NCI-H82 (cell line): ENCODE measurements around the gene USB1.

Experiments
- DNase-seq: peaks from one replicate; lab custom pipeline; 2025; lab: John Stamatoyannopoulos, UW

Gene USB1

DNA sequence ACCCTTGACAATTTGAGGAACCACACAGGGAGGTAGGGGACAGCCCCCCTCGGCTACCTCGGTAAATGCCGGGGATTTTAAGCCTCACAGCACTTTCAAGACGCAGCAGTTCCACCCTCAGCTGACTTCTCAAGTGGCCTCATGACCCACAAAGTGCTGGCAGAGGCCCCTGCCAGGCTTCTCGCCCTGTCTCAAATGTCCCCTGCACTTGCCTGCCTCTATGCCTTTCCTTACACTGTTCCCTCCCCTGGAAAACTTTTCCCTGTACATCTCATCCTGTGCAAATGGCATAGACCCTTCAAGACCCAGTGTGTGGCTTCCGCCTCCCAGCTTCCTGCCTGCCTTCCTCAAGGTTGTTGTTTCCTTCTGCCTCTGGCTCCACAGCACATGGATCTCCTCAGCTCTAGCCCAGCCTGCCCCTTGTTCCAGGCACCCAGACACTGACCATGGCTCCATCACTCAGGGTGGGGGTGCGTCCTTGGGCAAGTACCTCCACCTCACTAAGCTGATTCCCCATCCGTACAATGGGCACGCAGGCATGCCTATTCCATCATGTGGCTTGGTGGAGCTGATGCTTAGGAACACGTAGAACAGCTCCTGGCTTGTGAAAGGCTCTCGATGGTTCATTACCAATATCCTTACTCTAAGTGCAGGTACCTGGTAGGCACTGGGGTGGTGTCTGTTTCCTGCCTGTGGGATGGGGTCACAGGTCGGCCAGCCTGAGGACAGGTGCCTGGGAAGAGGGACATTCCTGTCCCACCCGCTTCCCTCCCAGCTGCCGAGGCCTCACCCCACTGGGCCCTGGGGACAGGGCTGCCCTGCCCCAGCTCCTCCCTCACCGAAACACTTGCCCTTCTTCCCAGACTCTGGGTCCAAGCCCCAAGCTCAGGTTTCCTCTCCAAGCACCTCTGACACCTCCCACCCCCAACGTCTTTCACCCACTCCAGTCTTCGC is 48.3 kb downstream of the USB1 start:
- no peak for DNase-seq

DNA sequence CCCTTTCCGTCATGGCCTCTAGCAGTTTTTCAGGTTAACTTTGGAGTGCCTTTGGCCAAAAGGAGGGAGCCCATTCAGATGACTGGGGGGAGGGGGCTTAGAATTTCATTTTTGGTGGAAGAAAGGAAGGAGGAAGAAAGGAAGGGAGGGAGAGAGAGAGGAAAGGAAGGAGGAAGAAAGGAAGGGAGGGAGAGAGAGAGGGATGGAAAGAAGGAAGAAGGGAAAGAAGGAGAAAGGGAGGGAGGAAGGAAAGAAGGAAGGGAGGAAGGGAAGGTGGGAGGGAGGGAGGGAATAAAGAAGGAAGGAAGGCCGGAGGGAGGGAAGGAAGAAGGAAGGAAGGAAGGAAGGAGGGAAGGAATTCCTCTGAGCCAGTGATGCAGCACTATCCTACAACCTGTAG is 50.1 kb downstream of the USB1 start:
- DNase-seq, result no peak

GRCh38 chr16:58051821-58052603 is 50.8 kb downstream of the USB1 start:
- no peak for DNase-seq

- no peak for DNase-seq
These were observed 52.4 kb downstream of the USB1 start for GRCh38 chr16:58053682-58054005.

DNA sequence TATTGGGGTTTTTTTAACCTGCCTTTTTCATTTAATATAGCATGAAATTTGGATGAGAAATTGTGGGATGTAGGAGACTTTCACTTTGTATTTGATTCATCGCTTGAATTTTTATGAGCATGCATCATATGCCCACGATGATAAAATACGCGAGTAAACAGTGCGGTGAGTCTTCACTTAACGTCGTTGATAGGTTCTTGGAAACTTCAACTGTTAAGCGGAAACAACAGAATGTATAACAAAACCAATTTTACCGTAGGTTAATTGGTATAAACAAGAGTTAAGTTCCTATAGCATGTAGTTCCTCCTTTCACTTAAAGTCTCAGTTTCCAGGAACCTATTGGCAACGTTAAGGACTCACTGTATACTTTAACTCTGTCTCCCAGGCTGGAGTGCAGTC is 53.1 kb downstream of the USB1 start:
- no peak for DNase-seq

- DNase-seq, result no peak
These were observed 55.4 kb downstream of the USB1 start for GRCh38 chr16:58056580-58056979.

DNA sequence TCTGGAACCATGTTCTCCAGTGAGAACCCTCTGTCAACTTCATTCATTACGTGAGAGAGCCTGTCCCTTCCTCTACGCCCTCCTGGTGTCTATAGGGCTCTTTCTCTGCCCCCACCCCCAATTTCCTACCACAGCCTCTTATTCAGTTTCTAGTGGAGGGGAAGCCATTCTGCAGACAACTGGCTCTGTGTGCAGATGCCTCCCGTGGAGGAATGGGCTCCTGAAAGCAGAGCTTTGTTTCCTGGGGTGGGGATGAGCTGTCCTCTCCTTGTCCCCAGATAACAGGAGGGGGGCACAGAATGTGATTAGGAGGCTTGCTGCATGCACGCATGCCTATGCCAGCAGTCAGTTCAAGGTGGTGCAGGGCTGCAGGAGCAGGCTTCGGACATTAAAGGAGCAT is 55.9 kb downstream of the USB1 start:
- DNase-seq, result no peak

DNA sequence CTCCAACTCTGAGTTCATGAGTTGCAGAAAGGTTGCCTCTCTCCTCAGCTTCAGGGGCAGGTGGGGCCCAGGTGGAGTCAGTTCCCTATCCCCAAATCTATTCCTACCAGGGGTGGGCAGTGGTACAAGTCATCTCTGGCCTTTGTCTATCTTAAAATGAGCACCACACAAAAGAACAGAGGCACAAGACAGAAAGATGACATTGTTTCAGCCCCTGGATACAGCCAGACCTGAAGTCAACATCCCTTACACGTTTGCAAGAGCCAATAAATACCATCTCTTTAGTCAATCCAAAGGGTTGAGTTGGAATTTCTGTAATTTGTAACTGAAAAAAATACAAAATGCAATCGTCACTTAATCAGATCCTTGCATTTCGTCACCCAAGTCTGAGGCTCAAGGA is 56.6 kb downstream of the USB1 start:
- no peak for DNase-seq

DNA sequence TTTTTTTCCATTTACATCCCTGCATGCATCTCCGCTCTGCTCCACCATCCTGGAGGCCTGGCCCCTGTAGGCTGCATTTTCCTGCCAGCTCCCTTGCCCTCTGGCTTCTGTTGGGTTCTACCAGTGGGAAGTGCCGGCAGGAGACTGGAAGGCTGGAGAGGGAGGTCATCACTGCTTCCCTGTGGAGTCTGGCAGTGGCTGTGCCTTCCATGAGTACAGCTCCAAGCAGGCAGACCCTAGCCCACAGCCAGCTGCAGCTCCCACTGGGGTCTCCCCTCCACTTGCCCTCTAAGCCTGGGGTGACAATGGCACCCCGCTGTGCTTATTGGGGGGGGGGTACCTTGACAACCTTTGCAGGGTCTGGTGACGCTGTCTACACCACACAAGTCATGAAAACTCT is 61.6 kb downstream of the USB1 start:
- no peak for DNase-seq

DNA sequence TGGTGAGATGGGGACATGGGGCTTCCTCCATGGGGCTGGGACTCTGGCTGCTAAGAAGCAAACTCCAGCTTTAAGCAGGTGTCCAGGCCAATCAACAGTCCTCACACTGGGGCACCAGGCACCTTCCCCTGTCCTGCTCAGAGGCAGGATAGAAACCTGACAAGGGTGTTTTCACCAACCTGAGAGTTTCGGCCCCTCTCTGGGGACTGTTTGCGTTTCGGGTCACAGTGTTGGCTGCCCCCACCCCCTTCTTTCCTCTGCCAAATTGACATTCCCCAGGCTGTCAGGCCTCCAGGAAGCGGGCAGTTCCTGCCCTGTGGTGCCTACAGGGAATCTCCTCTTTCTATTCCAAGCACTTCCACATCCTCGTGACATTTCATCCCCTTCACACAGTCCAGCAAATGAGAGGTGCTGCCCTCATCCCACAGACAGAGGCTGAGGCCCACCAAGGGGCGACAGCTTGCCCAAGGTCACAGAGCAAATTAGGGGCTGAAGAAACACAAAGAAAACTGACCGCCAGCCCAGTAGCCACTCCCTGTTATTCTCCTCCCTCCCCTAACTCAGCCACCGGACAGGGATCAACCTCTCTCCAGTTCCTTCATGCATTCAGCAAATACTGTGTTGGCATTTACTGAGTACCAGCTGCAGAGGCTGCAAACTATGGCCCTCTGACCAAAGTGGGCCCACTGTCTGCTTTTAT is 62.3 kb downstream of the USB1 start:
- no peak for DNase-seq

- no peak for DNase-seq
These were observed 69.4 kb downstream of the USB1 start for GRCh38 chr16:58070585-58070984.
